Stimulated activated naive CD8-positive, alpha-beta T cell treated with anti-CD3 and anti-CD28 coated beads, Interleukin-15, Interleukin-2, amounts not matched to agents 100 U/mL and 50 U/mL, for 24 hours (primary cell): ENCODE data around the gene SORD.
"Not testable (repeated sequence)": the region's sequence is repeated elsewhere in the genome, so short reads cannot be mapped to it uniquely, and the experiment has no call there.

ENCODE experiments used
- ATAC-seq: fragments of 150-1000 bp; cut with Tn5 transposase; one replicate; pipeline ENCODE4 v1.10.0; 2021
- DNase-seq: peaks from one replicate; pipeline ENCODE4 v3.0.0; 2021

Gene SORD

GRCh38 chr15:45024649-45025048, 1.7 kb downstream of the SORD start:
- DNase-seq, ATAC-seq: not testable (repeated sequence)

- not testable (repeated sequence) for ATAC-seq, DNase-seq
Measured at GRCh38 chr15:45025627-45026026, 2.6 kb downstream of the SORD start.

- DNase-seq (no peak), ATAC-seq (no peak)
Measured at GRCh38 chr15:45026651-45027190, 3.7 kb downstream of the SORD start.

- no peak for ATAC-seq
Measured at GRCh38 chr15:45027220-45027619, 4.2 kb downstream of the SORD start.

GRCh38 chr15:45030743-45031142, 7.7 kb downstream of the SORD start:
- no peak for ATAC-seq
- DNase-seq = no peak

More at GRCh38 chr15:45027220-45027619, 4.2 kb downstream of the SORD start:
- no peak for DNase-seq

- not testable (repeated sequence) for DNase-seq, ATAC-seq
Measured at GRCh38 chr15:45031522-45032028, 8.6 kb downstream of the SORD start.

GRCh38 chr15:45032501-45032900, 9.5 kb downstream of the SORD start:
- not testable (repeated sequence) for DNase-seq, ATAC-seq

GRCh38 chr15:45034087-45034486, 11.1 kb downstream of the SORD start:
- ATAC-seq, DNase-seq: not testable (repeated sequence)

- not testable (repeated sequence) for DNase-seq, ATAC-seq
Measured at GRCh38 chr15:45034600-45035375, 11.8 kb downstream of the SORD start.

- DNase-seq = peak; percentile 76
- ATAC-seq = peak; percentile 90
Measured at GRCh38 chr15:45036812-45037781, 14.1 kb downstream of the SORD start.

GRCh38 chr15:45037936-45038335, 14.9 kb downstream of the SORD start:
- ATAC-seq = no peak

GRCh38 chr15:45040396-45040795, 17.4 kb downstream of the SORD start:
- not testable (repeated sequence) for ATAC-seq, DNase-seq

More at GRCh38 chr15:45037936-45038335, 14.9 kb downstream of the SORD start:
- no peak for DNase-seq

- DNase-seq, ATAC-seq: not testable (repeated sequence)
Measured at GRCh38 chr15:45041538-45041937, 18.5 kb downstream of the SORD start.

- DNase-seq = not testable (repeated sequence)
Measured at GRCh38 chr15:45042859-45043258, 19.9 kb downstream of the SORD start.

GRCh38 chr15:45044270-45044669, 21.3 kb downstream of the SORD start:
- not testable (repeated sequence) for ATAC-seq

More at GRCh38 chr15:45042859-45043258, 19.9 kb downstream of the SORD start:
- ATAC-seq = not testable (repeated sequence)

GRCh38 chr15:45048449-45048793, 25.4 kb downstream of the SORD start:
- ATAC-seq = peak; percentile 16
- DNase-seq = not testable (repeated sequence)

More at GRCh38 chr15:45044270-45044669, 21.3 kb downstream of the SORD start:
- DNase-seq = not testable (repeated sequence)

GRCh38 chr15:45048794-45049631, 26.0 kb downstream of the SORD start:
- ATAC-seq = peak; percentile 77

GRCh38 chr15:45050587-45050986, 27.6 kb downstream of the SORD start:
- no peak for ATAC-seq
- DNase-seq = no peak

More at GRCh38 chr15:45048794-45049631, 26.0 kb downstream of the SORD start:
- no peak for DNase-seq

- not testable (repeated sequence) for DNase-seq, ATAC-seq
Measured at GRCh38 chr15:45052676-45053075, 29.7 kb downstream of the SORD start.
